ENCODE results near the gene ZNF282.

Gene ZNF282

GRCh38 chr7:149191851-149192250 is 3.5 kb upstream of the ZNF282 start:
- Histone ChIP-seq H2BK12ac (ENCODE audit: low read length) (no peak overlapping the region), H3K4me3 (ENCODE audit: low read depth, low read length) (no peak overlapping the region), H2BK120ac (ENCODE audit: insufficient read depth, low read length, poor library complexity) (no peak overlapping the region), H4K91ac (ENCODE audit: low read depth, low read length) (no peak overlapping the region), H2AK5ac (ENCODE audit: low read length) (no peak overlapping the region), H3K23ac (ENCODE audit: low read length) (no peak overlapping the region), H3K4me2 (ENCODE audit: low read length) (no peak overlapping the region), H4K8ac (ENCODE audit: low read depth, low read length) (no peak overlapping the region), H3K18ac (ENCODE audit: low read length) (no peak overlapping the region), H3K27ac (ENCODE audit: low read depth, low read length) (no peak overlapping the region), H4K12ac (ENCODE audit: low read depth, low read length) (no peak overlapping the region), H3K27me3 (ENCODE audit: insufficient read depth, low read length) (no peaks in the 10 kb centered on the region), H3K14ac (ENCODE audit: low read length) (no peak overlapping the region), H3K36me3 (ENCODE audit: control insufficient read depth in 1 of 2, insufficient read depth in 2 of 2, low read length in 2 of 2) (no peaks in the 10 kb centered on the region), H3K79me1 (ENCODE audit: low read length) (peaks cover 3% of the 10 kb centered on the region), H3K79me2 (ENCODE audit: control insufficient read depth, insufficient read depth, low read length, poor library complexity) (peaks cover 12% of the 10 kb centered on the region), H2AFZ (ENCODE audit: insufficient read depth, low read length, poor library complexity) (no peak overlapping the region), H3K9ac (ENCODE audit: low read length) (no peak overlapping the region), H2BK5ac (ENCODE audit: low read depth, low read length, poor library complexity) (no peak overlapping the region), H3K4ac (ENCODE audit: low read depth, low read length) (no peak overlapping the region), H3K4me1 (ENCODE audit: control insufficient read depth in 1 of 2, insufficient read depth in 2 of 2, low read length in 2 of 2) (peaks cover 6 to 7% of the 10 kb centered on the region in 2 experiments), H3K9me3 (ENCODE audit: insufficient read depth, low read depth, low read length) (peaks cover 1% of the 10 kb centered on the region)
- DNase-seq: no peak
- no CpG with 5 or more reads among the region's 5 CpGs for WGBS (ENCODE audit: extremely low coverage, insufficient coverage, insufficient read length)

- WGBS (ENCODE audit: extremely low coverage, insufficient coverage, insufficient read length): no CpG with 5 or more reads among the region's 4 CpGs
- H3K9ac ChIP-seq (ENCODE audit: low read length): no peak overlapping the region
- H3K4me2 ChIP-seq (ENCODE audit: low read length): peak overlapping the region; percentile 95
- H4K91ac ChIP-seq (ENCODE audit: low read depth, low read length): no peak overlapping the region
- H2BK12ac ChIP-seq (ENCODE audit: low read length): no peak overlapping the region
- H3K79me1 ChIP-seq (ENCODE audit: low read length): peaks cover 3% of the 10 kb centered on the region
- H3K18ac ChIP-seq (ENCODE audit: low read length): no peak overlapping the region
- peaks cover 9 to 11% of the 10 kb centered on the region in 2 experiments for H3K4me1 ChIP-seq (ENCODE audit: control insufficient read depth in 1 of 2, insufficient read depth in 2 of 2, low read length in 2 of 2)
- H2AK5ac ChIP-seq (ENCODE audit: low read length): no peak overlapping the region
- no peak overlapping the region for H3K27ac ChIP-seq (ENCODE audit: low read depth, low read length)
- peaks cover 4% of the 10 kb centered on the region for H3K9me3 ChIP-seq (ENCODE audit: insufficient read depth, low read depth, low read length)
- H3K14ac ChIP-seq (ENCODE audit: low read length): no peak overlapping the region
- no peak overlapping the region for H3K4me3 ChIP-seq (ENCODE audit: low read depth, low read length)
- no peak overlapping the region for H3K4ac ChIP-seq (ENCODE audit: low read depth, low read length)
- H4K8ac ChIP-seq (ENCODE audit: low read depth, low read length): peak overlapping the region; percentile 65
- H3K23ac ChIP-seq (ENCODE audit: low read length): no peak overlapping the region
- no peak overlapping the region for H4K12ac ChIP-seq (ENCODE audit: low read depth, low read length)
- no peak for DNase-seq
- H2BK5ac ChIP-seq (ENCODE audit: low read depth, low read length, poor library complexity): no peak overlapping the region
- H3K36me3 ChIP-seq (ENCODE audit: control insufficient read depth in 1 of 2, insufficient read depth in 2 of 2, low read length in 2 of 2): peaks cover 15 to 17% of the 10 kb centered on the region in 2 experiments
- H2BK120ac ChIP-seq (ENCODE audit: insufficient read depth, low read length, poor library complexity): no peak overlapping the region
- H2AFZ ChIP-seq (ENCODE audit: insufficient read depth, low read length, poor library complexity): peak overlapping the region; percentile 59
- H3K79me2 ChIP-seq (ENCODE audit: control insufficient read depth, insufficient read depth, low read length, poor library complexity): peaks cover 12% of the 10 kb centered on the region
- no peaks in the 10 kb centered on the region for H3K27me3 ChIP-seq (ENCODE audit: insufficient read depth, low read length)
Measured at GRCh38 chr7:149194799-149195179, 557 bp upstream of the ZNF282 start.

GRCh38 chr7:149196151-149196704 is 882 bp downstream of the ZNF282 start:
- Histone ChIP-seq H3K79me2 (ENCODE audit: control insufficient read depth, insufficient read depth, low read length, poor library complexity) (peaks cover 12% of the 10 kb centered on the region), H3K79me1 (ENCODE audit: low read length) (peaks cover 3% of the 10 kb centered on the region), H3K27ac (ENCODE audit: low read depth, low read length) (peak overlapping the region; percentile 79), H3K27me3 (ENCODE audit: insufficient read depth, low read length) (no peaks in the 10 kb centered on the region), H2AFZ (ENCODE audit: insufficient read depth, low read length, poor library complexity) (peak overlapping the region; percentile 68), H4K8ac (ENCODE audit: low read depth, low read length) (peak overlapping the region; percentile 92), H3K36me3 (ENCODE audit: control insufficient read depth in 1 of 2, insufficient read depth in 2 of 2, low read length in 2 of 2) (peaks cover 26 to 27% of the 10 kb centered on the region in 2 experiments), H2AK5ac (ENCODE audit: low read length) (peak overlapping the region; percentile 83), H3K4me3 (ENCODE audit: low read depth, low read length) (peak overlapping the region; percentile 97), H3K23ac (ENCODE audit: low read length) (no peak overlapping the region), H4K91ac (ENCODE audit: low read depth, low read length) (peak overlapping the region; percentile 91), H3K9me3 (ENCODE audit: insufficient read depth, low read depth, low read length) (peaks cover 7% of the 10 kb centered on the region), H3K9ac (ENCODE audit: low read length) (peak overlapping the region; percentile 100), H3K4me1 (ENCODE audit: control insufficient read depth in 1 of 2, insufficient read depth in 2 of 2, low read length in 2 of 2) (peaks cover 9 to 11% of the 10 kb centered on the region in 2 experiments), H2BK120ac (ENCODE audit: insufficient read depth, low read length, poor library complexity) (peak overlapping the region; percentile 56), H2BK12ac (ENCODE audit: low read length) (no peak overlapping the region), H4K12ac (ENCODE audit: low read depth, low read length) (peak overlapping the region; percentile 77), H3K4me2 (ENCODE audit: low read length) (peak overlapping the region; percentile 95), H3K14ac (ENCODE audit: low read length) (peak overlapping the region; percentile 92), H3K4ac (ENCODE audit: low read depth, low read length) (peak overlapping the region; percentile 88), H2BK5ac (ENCODE audit: low read depth, low read length, poor library complexity) (peak overlapping the region; percentile 93), H3K18ac (ENCODE audit: low read length) (peak overlapping the region; percentile 37)
- DNase-seq: no peak
- no CpG with 5 or more reads among the region's 17 CpGs for WGBS (ENCODE audit: extremely low coverage, insufficient coverage, insufficient read length)

GRCh38 chr7:149196705-149197171 is 1.4 kb downstream of the ZNF282 start:
- Histone ChIP-seq H4K8ac (ENCODE audit: low read depth, low read length) (no peak overlapping the region), H4K91ac (ENCODE audit: low read depth, low read length) (no peak overlapping the region), H2AK5ac (ENCODE audit: low read length) (no peak overlapping the region), H2BK5ac (ENCODE audit: low read depth, low read length, poor library complexity) (no peak overlapping the region), H3K14ac (ENCODE audit: low read length) (peak overlapping the region; percentile 92), H2AFZ (ENCODE audit: insufficient read depth, low read length, poor library complexity) (peak overlapping the region; percentile 39), H2BK120ac (ENCODE audit: insufficient read depth, low read length, poor library complexity) (peak overlapping the region; percentile 56), H3K4me2 (ENCODE audit: low read length) (peak overlapping the region; percentile 95), H4K12ac (ENCODE audit: low read depth, low read length) (peak overlapping the region; percentile 77), H3K4me3 (ENCODE audit: low read depth, low read length) (peak overlapping the region; percentile 97), H2BK12ac (ENCODE audit: low read length) (no peak overlapping the region), H3K9ac (ENCODE audit: low read length) (peak overlapping the region; percentile 100), H3K4me1 (ENCODE audit: control insufficient read depth in 1 of 2, insufficient read depth in 2 of 2, low read length in 2 of 2) (peaks cover 9 to 11% of the 10 kb centered on the region in 2 experiments), H3K4ac (ENCODE audit: low read depth, low read length) (peak overlapping the region; percentile 88), H3K79me2 (ENCODE audit: control insufficient read depth, insufficient read depth, low read length, poor library complexity) (peaks cover 12% of the 10 kb centered on the region), H3K23ac (ENCODE audit: low read length) (no peak overlapping the region), H3K18ac (ENCODE audit: low read length) (peak overlapping the region; percentile 67), H3K9me3 (ENCODE audit: insufficient read depth, low read depth, low read length) (peaks cover 7% of the 10 kb centered on the region), H3K36me3 (ENCODE audit: control insufficient read depth in 1 of 2, insufficient read depth in 2 of 2, low read length in 2 of 2) (peaks cover 29 to 30% of the 10 kb centered on the region in 2 experiments), H3K27me3 (ENCODE audit: insufficient read depth, low read length) (no peaks in the 10 kb centered on the region), H3K79me1 (ENCODE audit: low read length) (peaks cover 3% of the 10 kb centered on the region), H3K27ac (ENCODE audit: low read depth, low read length) (no peak overlapping the region)
- no CpG with 5 or more reads among the region's 7 CpGs for WGBS (ENCODE audit: extremely low coverage, insufficient coverage, insufficient read length)
- no peak for DNase-seq
